GM12892 (cell line): ENCODE results near the gene TTC9.

Experiments
- POLR2A ChIP-seq: IDR thresholded peaks from 2 replicates; pipeline ENCODE4 v1.6.1; 2011; ENCODE audit warnings: low read depth, low read length, control low read depth
- POLR2AphosphoS5 ChIP-seq: IDR thresholded peaks from 2 replicates; pipeline ENCODE4 v1.6.1; 2011; ENCODE audit warnings: low read depth, low read length, control low read depth
- TAF1 ChIP-seq: IDR thresholded peaks from 2 replicates; pipeline ENCODE4 v1.6.1; 2011; ENCODE audit warnings: low read depth, mild to moderate bottlenecking, control low read depth, low read length, borderline replicate concordance

DNA sequence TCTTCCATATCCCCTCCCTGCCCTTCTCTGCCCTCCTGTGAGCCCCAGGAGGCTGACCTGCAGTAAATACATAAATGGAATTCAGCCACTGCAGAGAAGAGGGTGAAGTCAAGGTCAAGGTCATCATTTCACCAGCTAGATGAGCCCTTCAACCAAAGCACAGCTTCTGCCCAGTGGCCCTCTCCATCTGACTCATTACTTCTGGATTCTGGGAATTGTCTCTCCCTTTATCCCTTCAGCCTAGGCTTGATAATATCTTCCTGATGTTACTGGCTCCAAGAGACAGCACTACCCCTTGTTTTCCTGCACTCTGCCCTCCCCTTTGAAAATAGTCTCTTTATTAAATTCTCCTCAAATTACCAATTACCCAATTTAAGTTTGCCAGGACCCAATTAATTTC lies 64.5 kb downstream of the TTC9 start:
- no peak for TF ChIP-seq POLR2AphosphoS5
- no peak for TF ChIP-seq TAF1
- no peak for TF ChIP-seq POLR2A
